Astrocyte (in vitro differentiated cells and primary cell): Measurements from ENCODE around the gene GUK1.

Experiments used
- EZH2 ChIP-seq: IDR thresholded peaks from 2 replicates; pipeline ENCODE4 v1.6.1; 2012; ENCODE audit warnings: mild to moderate bottlenecking, low read length, inconsistent platforms; ENCODE audit not compliant: insufficient read depth
- TF ChIP-seq, protein P1 (sequence below): IDR thresholded peaks from 2 replicates; pipeline ENCODE4 v1.5.1; 2011; ENCODE audit warnings: low read depth, mild to moderate bottlenecking, inconsistent platforms, low read length, moderate library complexity; ENCODE audit not compliant: insufficient read depth

- TF ChIP-seq, protein P1, sequence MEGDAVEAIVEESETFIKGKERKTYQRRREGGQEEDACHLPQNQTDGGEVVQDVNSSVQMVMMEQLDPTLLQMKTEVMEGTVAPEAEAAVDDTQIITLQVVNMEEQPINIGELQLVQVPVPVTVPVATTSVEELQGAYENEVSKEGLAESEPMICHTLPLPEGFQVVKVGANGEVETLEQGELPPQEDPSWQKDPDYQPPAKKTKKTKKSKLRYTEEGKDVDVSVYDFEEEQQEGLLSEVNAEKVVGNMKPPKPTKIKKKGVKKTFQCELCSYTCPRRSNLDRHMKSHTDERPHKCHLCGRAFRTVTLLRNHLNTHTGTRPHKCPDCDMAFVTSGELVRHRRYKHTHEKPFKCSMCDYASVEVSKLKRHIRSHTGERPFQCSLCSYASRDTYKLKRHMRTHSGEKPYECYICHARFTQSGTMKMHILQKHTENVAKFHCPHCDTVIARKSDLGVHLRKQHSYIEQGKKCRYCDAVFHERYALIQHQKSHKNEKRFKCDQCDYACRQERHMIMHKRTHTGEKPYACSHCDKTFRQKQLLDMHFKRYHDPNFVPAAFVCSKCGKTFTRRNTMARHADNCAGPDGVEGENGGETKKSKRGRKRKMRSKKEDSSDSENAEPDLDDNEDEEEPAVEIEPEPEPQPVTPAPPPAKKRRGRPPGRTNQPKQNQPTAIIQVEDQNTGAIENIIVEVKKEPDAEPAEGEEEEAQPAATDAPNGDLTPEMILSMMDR, result no peak
- TF ChIP-seq EZH2, result no peak
Measured at GRCh38 chr1:228106800-228107054, 33.4 kb upstream of the GUK1 start.
